ENCODE measurements around the gene JAM3. TPM values are rescaled to one million over a fixed set of nuclear protein-coding genes. Genes with fewer than 3 reads are reported as not detected.

The JAM3 gene
- total RNA-seq, 2 donors from 2014 or later = 21.3 to 157 TPM

- no peak for TF ChIP-seq POLR2AphosphoS5 (IDR thresholded peaks at IDR 0.05)
- Histone ChIP-seq H3K27ac (no peak overlapping the region), H3K9me3 (no peaks in the 10 kb centered on the region), H3K36me3 (no peaks in the 10 kb centered on the region), H3K4me1 (replicated peaks) (no peaks in the 10 kb centered on the region), H3K4me3 (no peak overlapping the region), H3K27me3 (replicated peaks; ENCODE audit: insufficient read depth) (no peaks in the 10 kb centered on the region)
- DNase-seq (ENCODE audit: low spot score) = no peak
- WGBS = 95% methylated on average over 9 of the region's 9 CpGs
- intact Hi-C loops (cut with DNase I) = loop anchor here (2.0 kb wide), 1 partner anchor 117 kb away; no protein-coding TSS in a partner anchor
These were observed 25.0 kb upstream of the JAM3 start for GRCh38 chr11:134043821-134044420.

GRCh38 chr11:134044514-134045284 is 24.2 kb upstream of the JAM3 start:
- no peak overlapping the region for H3K4me3 ChIP-seq
- intact Hi-C loops (cut with DNase I) = loop anchor here (2.0 to 5.0 kb wide), 2 partner anchors 87 to 118 kb away; partner anchors contain the start of gene IGSF9B
- H3K9me3 ChIP-seq = no peaks in the 10 kb centered on the region
- DNase-seq (ENCODE audit: low spot score) = no peak
- no peak overlapping the region for H3K27ac ChIP-seq
- 88% methylated on average over 16 of the region's 16 CpGs for WGBS
- no peaks in the 10 kb centered on the region for H3K36me3 ChIP-seq
- H3K4me1 ChIP-seq (replicated peaks) = no peaks in the 10 kb centered on the region
- H3K27me3 ChIP-seq (replicated peaks; ENCODE audit: insufficient read depth) = no peaks in the 10 kb centered on the region
- no peak for TF ChIP-seq CTCF (IDR thresholded peaks at IDR 0.05)
- no peak for TF ChIP-seq POLR2A (IDR thresholded peaks at IDR 0.05)
- TF ChIP-seq POLR2AphosphoS5 (IDR thresholded peaks at IDR 0.05) = no peak

GRCh38 chr11:134045799-134046635 is 22.9 kb upstream of the JAM3 start:
- Histone ChIP-seq H3K9me3 (no peaks in the 10 kb centered on the region), H3K27ac (no peak overlapping the region), H3K4me1 (replicated peaks) (no peaks in the 10 kb centered on the region), H3K27me3 (replicated peaks; ENCODE audit: insufficient read depth) (no peaks in the 10 kb centered on the region), H3K36me3 (no peaks in the 10 kb centered on the region), H3K4me3 (no peak overlapping the region)
- TF ChIP-seq CTCF (IDR thresholded peaks at IDR 0.05) (peak; percentile 33 to 86 (median 50)), POLR2A (IDR thresholded peaks at IDR 0.05) (no peak)
- intact Hi-C loops (cut with DNase I) = loop anchor here (2.0 to 5.0 kb wide), 2 partner anchors 89 to 119 kb away; partner anchors contain the start of gene IGSF9B
- 57% methylated on average over 23 of the region's 25 CpGs for WGBS
- no peak for DNase-seq (ENCODE audit: low spot score)

- Histone ChIP-seq H3K36me3 (no peaks in the 10 kb centered on the region), H3K9me3 (no peaks in the 10 kb centered on the region), H3K4me1 (replicated peaks) (no peaks in the 10 kb centered on the region), H3K27me3 (replicated peaks; ENCODE audit: insufficient read depth) (no peaks in the 10 kb centered on the region), H3K27ac (peak overlapping the region; percentile 30 to 46), H3K4me3 (no peak overlapping the region)
- intact Hi-C loops (cut with DNase I) = loop anchor here (5.0 kb wide), 1 partner anchor 90 kb away; the partner anchor contains the start of gene IGSF9B
- WGBS = 82% methylated on average over 28 of the region's 30 CpGs
- no peak for DNase-seq (ENCODE audit: low spot score)
- no peak for TF ChIP-seq CTCF (IDR thresholded peaks at IDR 0.05)
These were observed 22.0 kb upstream of the JAM3 start for GRCh38 chr11:134046681-134047449.

All from prostate gland (tissue), 2 donors.